Measurements from ENCODE around the gene ZFR. TPM values are rescaled to one million over a fixed set of nuclear protein-coding genes. Genes with fewer than 3 reads are reported as not detected.

The ZFR gene
- total RNA-seq, 2 experiments from 2014 or later, result 58.8 to 61.0 TPM

DNA sequence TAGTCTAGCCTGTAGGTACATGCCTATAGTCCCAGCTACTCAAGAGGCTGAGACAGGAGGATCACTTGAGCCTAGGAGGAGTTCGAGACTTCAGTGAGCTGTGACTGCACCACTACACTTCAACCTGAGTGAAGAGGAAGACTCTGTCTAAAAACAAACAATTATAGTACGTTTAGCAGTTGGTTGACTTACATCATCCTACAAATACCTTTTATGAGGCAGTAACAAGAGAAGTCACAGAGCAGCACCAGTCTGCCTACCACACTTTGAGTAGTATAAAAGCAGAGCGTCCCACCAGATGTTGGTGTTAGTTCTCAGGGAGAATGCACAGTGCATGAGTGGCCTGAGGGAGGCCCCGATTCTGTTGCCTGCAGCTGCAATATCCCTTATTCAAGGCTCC lies 16.1 kb downstream of the ZFR start:
- H3K4me1 Mint-ChIP-seq (ENCODE audit: low read depth), result peaks cover 73% of the 10 kb centered on the region
- H3K36me3 Mint-ChIP-seq (ENCODE audit: low read depth), result peaks cover 65% of the 10 kb centered on the region

DNA sequence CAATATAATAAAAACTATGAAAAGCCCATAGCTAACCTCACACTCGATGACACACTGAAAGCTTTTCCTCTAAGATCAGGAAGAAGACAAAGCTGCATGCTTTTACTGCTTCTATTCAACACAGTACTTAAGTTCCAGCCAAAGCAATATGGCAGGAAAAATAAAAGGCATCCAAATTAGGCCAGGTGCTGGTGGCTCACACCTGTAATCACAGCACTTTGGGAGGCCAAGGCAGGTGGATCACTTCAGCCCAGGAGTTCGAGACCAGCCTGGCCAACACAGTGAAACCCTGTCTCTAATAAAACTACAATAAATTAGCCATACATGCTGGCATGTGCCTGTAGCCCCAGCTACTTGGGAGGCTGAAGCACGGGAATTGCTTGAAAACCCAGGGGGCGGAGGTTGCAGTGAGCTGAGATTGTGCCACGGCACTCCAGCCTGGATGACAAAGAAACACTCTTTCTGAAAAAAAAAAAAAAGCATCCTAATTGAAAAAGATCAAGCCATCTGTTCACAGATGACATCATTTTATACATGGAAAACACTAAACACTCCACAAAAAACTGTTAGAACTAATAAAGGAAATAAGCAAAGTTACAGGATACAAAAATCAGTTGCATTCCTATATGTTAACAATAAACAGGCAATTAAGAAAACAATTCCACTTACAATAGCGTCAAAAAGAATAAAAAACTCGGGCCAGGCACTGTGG lies 17.9 kb downstream of the ZFR start:
- peaks cover 6 to 11% of the 10 kb centered on the region in 2 experiments for H3K9me3 ChIP-seq (ENCODE audit: control insufficient read depth in 1 of 2, insufficient read depth in 1 of 2, low read length in 2 of 2)
- H3K4me1 ChIP-seq (ENCODE audit: insufficient read depth, low read length), result peaks cover 8% of the 10 kb centered on the region
- ChIA-PET CTCF (no interaction called here), POLR2A (no interaction called here)
- H3K27ac Mint-ChIP-seq, result no peak overlapping the region
- H3K9me3 Mint-ChIP-seq, result peaks cover 2% of the 10 kb centered on the region
- no peak overlapping the region for H3K4me3 Mint-ChIP-seq
- peaks cover 74% of the 10 kb centered on the region for H3K4me1 Mint-ChIP-seq (ENCODE audit: low read depth)
- H3K36me3 Mint-ChIP-seq (ENCODE audit: low read depth), result peaks cover 77% of the 10 kb centered on the region
- H3K27me3 ChIP-seq (ENCODE audit: control insufficient read depth in 1 of 2, insufficient read depth in 2 of 2, low read length in 2 of 2), result no peaks in the 10 kb centered on the region
- TF ChIP-seq, protein P1, sequence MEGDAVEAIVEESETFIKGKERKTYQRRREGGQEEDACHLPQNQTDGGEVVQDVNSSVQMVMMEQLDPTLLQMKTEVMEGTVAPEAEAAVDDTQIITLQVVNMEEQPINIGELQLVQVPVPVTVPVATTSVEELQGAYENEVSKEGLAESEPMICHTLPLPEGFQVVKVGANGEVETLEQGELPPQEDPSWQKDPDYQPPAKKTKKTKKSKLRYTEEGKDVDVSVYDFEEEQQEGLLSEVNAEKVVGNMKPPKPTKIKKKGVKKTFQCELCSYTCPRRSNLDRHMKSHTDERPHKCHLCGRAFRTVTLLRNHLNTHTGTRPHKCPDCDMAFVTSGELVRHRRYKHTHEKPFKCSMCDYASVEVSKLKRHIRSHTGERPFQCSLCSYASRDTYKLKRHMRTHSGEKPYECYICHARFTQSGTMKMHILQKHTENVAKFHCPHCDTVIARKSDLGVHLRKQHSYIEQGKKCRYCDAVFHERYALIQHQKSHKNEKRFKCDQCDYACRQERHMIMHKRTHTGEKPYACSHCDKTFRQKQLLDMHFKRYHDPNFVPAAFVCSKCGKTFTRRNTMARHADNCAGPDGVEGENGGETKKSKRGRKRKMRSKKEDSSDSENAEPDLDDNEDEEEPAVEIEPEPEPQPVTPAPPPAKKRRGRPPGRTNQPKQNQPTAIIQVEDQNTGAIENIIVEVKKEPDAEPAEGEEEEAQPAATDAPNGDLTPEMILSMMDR (IDR thresholded peaks at IDR 0.05), result no peak
- no peak for DNase-seq
- no peak overlapping the region for H3K27ac ChIP-seq (ENCODE audit: low read depth in 1 of 2, low read length in 2 of 2)
- H3K4me3 ChIP-seq (ENCODE audit: low read length), result no peak overlapping the region
- intact Hi-C loops (cut with DNase I, micrococcal nuclease), result no loop called here
- ATAC-seq (ENCODE audit: poor library complexity), result no peak
- H3K36me3 ChIP-seq (ENCODE audit: insufficient read depth, low read length), result peaks cover 19% of the 10 kb centered on the region
- no peaks in the 10 kb centered on the region for H3K27me3 Mint-ChIP-seq

More for the DNA sequence above, 16.1 kb downstream of the ZFR start:
- intact Hi-C loops (cut with DNase I, micrococcal nuclease), result no loop called here
- Histone ChIP-seq H3K27ac (ENCODE audit: low read depth in 1 of 2, low read length in 2 of 2) (no peak overlapping the region), H3K9me3 (ENCODE audit: control insufficient read depth in 1 of 2, insufficient read depth in 1 of 2, low read length in 2 of 2) (peaks cover 6 to 11% of the 10 kb centered on the region in 2 experiments), H3K36me3 (ENCODE audit: insufficient read depth, low read length) (peaks cover 19% of the 10 kb centered on the region), H3K27me3 (ENCODE audit: control insufficient read depth in 1 of 2, insufficient read depth in 2 of 2, low read length in 2 of 2) (no peaks in the 10 kb centered on the region), H3K4me3 (ENCODE audit: low read length) (no peak overlapping the region), H3K4me1 (ENCODE audit: insufficient read depth, low read length) (peaks cover 12% of the 10 kb centered on the region)
- ChIA-PET CTCF (no interaction called here), POLR2A (interaction anchor here (1.4 kb wide), 1 partner anchor 17 kb away, joined by 3 read pairs; the partner anchor contains the start of gene ZFR)
- H3K27me3 Mint-ChIP-seq, result no peaks in the 10 kb centered on the region
- DNase-seq (no peak), ATAC-seq (ENCODE audit: poor library complexity) (no peak)
- TF ChIP-seq, protein P1 (IDR thresholded peaks at IDR 0.05), result no peak
- no peak overlapping the region for H3K4me3 Mint-ChIP-seq
- H3K9me3 Mint-ChIP-seq, result peaks cover 2% of the 10 kb centered on the region
- H3K27ac Mint-ChIP-seq, result peak overlapping the region; percentile 17

DNA sequence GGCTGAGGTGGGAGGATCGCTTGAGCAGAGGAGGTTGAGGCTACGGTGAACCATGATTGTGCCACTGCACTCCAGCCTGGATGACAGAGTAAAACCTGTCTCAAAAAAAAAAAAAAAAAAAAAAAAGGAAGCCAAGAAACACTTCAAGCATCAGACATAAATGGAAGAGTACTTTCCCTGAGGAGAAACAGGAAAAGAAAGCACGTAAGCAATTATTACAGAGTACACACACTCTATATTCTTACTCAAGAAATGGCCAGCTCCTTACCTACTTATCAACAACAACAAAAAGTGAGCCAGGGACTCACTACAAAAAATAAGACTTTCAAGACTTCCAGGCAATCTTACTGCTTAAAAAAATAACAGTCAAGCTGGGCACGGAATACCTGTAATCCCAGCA lies 21.8 kb downstream of the ZFR start:
- H3K4me1 Mint-ChIP-seq (ENCODE audit: low read depth), result peaks cover 61% of the 10 kb centered on the region

More for the DNA sequence above, 21.8 kb downstream of the ZFR start:
- Mint-ChIP-seq H3K4me3 (no peak overlapping the region), H3K27me3 (no peaks in the 10 kb centered on the region), H3K9me3 (no peaks in the 10 kb centered on the region), H3K27ac (no peak overlapping the region), H3K36me3 (ENCODE audit: low read depth) (peaks cover 71% of the 10 kb centered on the region)
- TF ChIP-seq, protein P1 (IDR thresholded peaks at IDR 0.05), result no peak
- Histone ChIP-seq H3K4me3 (ENCODE audit: low read length) (no peak overlapping the region), H3K27ac (ENCODE audit: low read depth in 1 of 2, low read length in 2 of 2) (no peak overlapping the region), H3K36me3 (ENCODE audit: insufficient read depth, low read length) (peaks cover 24% of the 10 kb centered on the region), H3K4me1 (ENCODE audit: insufficient read depth, low read length) (peaks cover 9% of the 10 kb centered on the region), H3K27me3 (ENCODE audit: control insufficient read depth in 1 of 2, insufficient read depth in 2 of 2, low read length in 2 of 2) (no peaks in the 10 kb centered on the region), H3K9me3 (ENCODE audit: control insufficient read depth in 1 of 2, insufficient read depth in 1 of 2, low read length in 2 of 2) (peaks cover 6 to 11% of the 10 kb centered on the region in 2 experiments)
- ChIA-PET CTCF (interaction anchor here (0.6 kb wide), 1 partner anchor 276 kb away, joined by 5 read pairs; no protein-coding TSS in a partner anchor), POLR2A (no interaction called here)
- DNase-seq (no peak), ATAC-seq (ENCODE audit: poor library complexity) (no peak)
- intact Hi-C loops (cut with DNase I, micrococcal nuclease), result no loop called here

Measured in CD4-positive, alpha-beta T cell (primary cell).